ENCODE measurements around the gene ADCK1. TPM values are rescaled to one million over a fixed set of nuclear protein-coding genes. Genes with fewer than 3 reads are reported as not detected.

ADCK1 gene
- total RNA-seq, 1 donor from 2014 or later, result 6.2 TPM

GRCh38 chr14:77853919-77854318 lies 54.0 kb downstream of the ADCK1 start:
- DNase-seq (ENCODE audit: low spot score), result no peak
- Mint-ChIP-seq H3K4me1 (ENCODE audit: unreplicated experiment) (no peaks in the 10 kb centered on the region), H3K36me3 (ENCODE audit: low read depth, unreplicated experiment) (no peaks in the 10 kb centered on the region), H3K27ac (ENCODE audit: unreplicated experiment) (no peak overlapping the region), H3K9me3 (ENCODE audit: unreplicated experiment) (no peaks in the 10 kb centered on the region), H3K27me3 (ENCODE audit: unreplicated experiment) (peaks cover 2% of the 10 kb centered on the region), H3K4me3 (ENCODE audit: unreplicated experiment) (no peak overlapping the region)
- TF ChIP-seq CTCF (IDR thresholded peaks at IDR 0.05; ENCODE audit: unreplicated experiment), result no peak

- H3K27me3 Mint-ChIP-seq (ENCODE audit: unreplicated experiment), result peaks cover 2% of the 10 kb centered on the region
- H3K27ac Mint-ChIP-seq (ENCODE audit: unreplicated experiment), result no peak overlapping the region
- TF ChIP-seq CTCF (IDR thresholded peaks at IDR 0.05; ENCODE audit: unreplicated experiment), result no peak
Observed at GRCh38 chr14:77856941-77857340, 57.0 kb downstream of the ADCK1 start.

GRCh38 chr14:77859934-77860570 lies 60.1 kb downstream of the ADCK1 start:
- peaks cover 9% of the 10 kb centered on the region for H3K36me3 Mint-ChIP-seq (ENCODE audit: low read depth, unreplicated experiment)
- TF ChIP-seq CTCF (IDR thresholded peaks at IDR 0.05; ENCODE audit: unreplicated experiment), result no peak
- peaks cover 2% of the 10 kb centered on the region for H3K27me3 Mint-ChIP-seq (ENCODE audit: unreplicated experiment)
- H3K27ac Mint-ChIP-seq (ENCODE audit: unreplicated experiment), result no peak overlapping the region
- H3K4me3 Mint-ChIP-seq (ENCODE audit: unreplicated experiment), result no peak overlapping the region
- H3K9me3 Mint-ChIP-seq (ENCODE audit: unreplicated experiment), result no peaks in the 10 kb centered on the region
- H3K4me1 Mint-ChIP-seq (ENCODE audit: unreplicated experiment), result no peaks in the 10 kb centered on the region
- no peak for DNase-seq (ENCODE audit: low spot score)

More at GRCh38 chr14:77856941-77857340, 57.0 kb downstream of the ADCK1 start:
- H3K9me3 Mint-ChIP-seq (ENCODE audit: unreplicated experiment), result no peaks in the 10 kb centered on the region
- no peak overlapping the region for H3K4me3 Mint-ChIP-seq (ENCODE audit: unreplicated experiment)
- DNase-seq (ENCODE audit: low spot score), result no peak
- no peaks in the 10 kb centered on the region for H3K4me1 Mint-ChIP-seq (ENCODE audit: unreplicated experiment)
- no peaks in the 10 kb centered on the region for H3K36me3 Mint-ChIP-seq (ENCODE audit: low read depth, unreplicated experiment)

- no peak for DNase-seq (ENCODE audit: low spot score)
- H3K36me3 Mint-ChIP-seq (ENCODE audit: low read depth, unreplicated experiment), result peaks cover 12% of the 10 kb centered on the region
- TF ChIP-seq CTCF (IDR thresholded peaks at IDR 0.05; ENCODE audit: unreplicated experiment), result no peak
- H3K9me3 Mint-ChIP-seq (ENCODE audit: unreplicated experiment), result no peaks in the 10 kb centered on the region
- peaks cover 2% of the 10 kb centered on the region for H3K27me3 Mint-ChIP-seq (ENCODE audit: unreplicated experiment)
- H3K4me3 Mint-ChIP-seq (ENCODE audit: unreplicated experiment), result no peak overlapping the region
- H3K4me1 Mint-ChIP-seq (ENCODE audit: unreplicated experiment), result no peaks in the 10 kb centered on the region
- H3K27ac Mint-ChIP-seq (ENCODE audit: unreplicated experiment), result no peak overlapping the region
Observed at GRCh38 chr14:77861201-77861600, 61.3 kb downstream of the ADCK1 start.

- Mint-ChIP-seq H3K36me3 (ENCODE audit: low read depth, unreplicated experiment) (peaks cover 12% of the 10 kb centered on the region), H3K27ac (ENCODE audit: unreplicated experiment) (no peak overlapping the region), H3K4me1 (ENCODE audit: unreplicated experiment) (no peaks in the 10 kb centered on the region), H3K9me3 (ENCODE audit: unreplicated experiment) (no peaks in the 10 kb centered on the region), H3K27me3 (ENCODE audit: unreplicated experiment) (peaks cover 2% of the 10 kb centered on the region), H3K4me3 (ENCODE audit: unreplicated experiment) (no peak overlapping the region)
- TF ChIP-seq CTCF (IDR thresholded peaks at IDR 0.05; ENCODE audit: unreplicated experiment), result peak; percentile 98
- DNase-seq (ENCODE audit: low spot score), result peak; percentile 92
Observed at GRCh38 chr14:77862154-77862786, 62.4 kb downstream of the ADCK1 start.

All from endothelial cell (in vitro differentiated cells).